ENCODE data around the gene SWSAP1. TPM values are rescaled to one million over a fixed set of nuclear protein-coding genes. Genes with fewer than 3 reads are reported as not detected.

The SWSAP1 gene
- total and polyA plus RNA-seq, 9 of the 15 experiments (the other 6 are each of a cell fraction or from before 2014, with no cell fraction given), result 0.18 to 2.8 (median 1.7) TPM

GRCh38 chr19:11346104-11346940 is 28.1 kb upstream of the SWSAP1 start, which contains the start of the genes CCDC159 and TMEM205 (continued):
- TF ChIP-seq SNRNP70 (optimal IDR thresholded peaks at IDR 0.05; ENCODE audit: low read depth, low read length) (no peak), GTF2A2 (tag; IDR thresholded peaks at IDR 0.05) (no peak), TAF1 (IDR thresholded peaks at IDR 0.05; ENCODE audit: control insufficient read depth, extremely low read depth, insufficient read depth, low read length, severe bottlenecking) (no peak), PKNOX1 (IDR thresholded peaks at IDR 0.05) (peak; percentile 95), KLF16 (IDR thresholded peaks at IDR 0.05) (peak; percentile 61; the same call in 1 of the 2 replicates), POLR2G (IDR thresholded peaks at IDR 0.05; ENCODE audit: low read depth, low read length) (peak; percentile 46; the same call in 1 of the 2 replicates), HDAC2 (IDR thresholded peaks at IDR 0.05) (no peak; the same call in 1 of the 2 replicates), THAP7 (CRISPR knock-in tag; IDR thresholded peaks at IDR 0.05) (no peak; the same call in 1 of the 2 replicates), RFX7 (CRISPR knock-in tag; IDR thresholded peaks at IDR 0.05) (no peak), LEF1 (IDR thresholded peaks at IDR 0.05) (no peak), ZNF778 (CRISPR knock-in tag; IDR thresholded peaks at IDR 0.05) (no peak), THRB (CRISPR knock-in tag; conservative IDR thresholded peaks at IDR 0.05) (no peak), BHLHE40 (IDR thresholded peaks at IDR 0.05; ENCODE audit: low read length) (0 out of 2 replicates have a peak, but pooled peaks have one; percentile 10), PHB (CRISPR knock-in tag; IDR thresholded peaks at IDR 0.05) (peak; percentile 25; the same call in 1 of the 2 replicates), RBM17 (IDR thresholded peaks at IDR 0.05; ENCODE audit: borderline replicate concordance, low read depth, low read length) (no peak), RBFOX2 (IDR thresholded peaks at IDR 0.05; ENCODE audit: low read depth, low read length) (peak; percentile 45), TRIM25 (IDR thresholded peaks at IDR 0.05; ENCODE audit: borderline replicate concordance) (no peak), SMAD4 (CRISPR knock-in tag; conservative IDR thresholded peaks at IDR 0.05) (peak; percentile 35; the same call in 1 of the 2 replicates), POLR2H (tag; IDR thresholded peaks at IDR 0.05; ENCODE audit: low read depth) (no peak), ZNF174 (CRISPR knock-in tag; IDR thresholded peaks at IDR 0.05) (no peak), TRIM24 (IDR thresholded peaks at IDR 0.05) (no peak), ZNF274 (IDR thresholded peaks at IDR 0.05; ENCODE audit: borderline replicate concordance, low read depth, low read length) (no peak), NCOA1 (IDR thresholded peaks at IDR 0.05; ENCODE audit: low read depth) (no peak), FOS (IDR thresholded peaks at IDR 0.05; ENCODE audit: extremely low read depth, insufficient read length) (peak; percentile 90)
